ENCODE data around the gene MEGF11. TPM values are rescaled to one million over a fixed set of nuclear protein-coding genes. Genes with fewer than 3 reads are reported as not detected.

The MEGF11 gene
- polyA plus RNA-seq, 1 experiment: 0.04 TPM

DNA sequence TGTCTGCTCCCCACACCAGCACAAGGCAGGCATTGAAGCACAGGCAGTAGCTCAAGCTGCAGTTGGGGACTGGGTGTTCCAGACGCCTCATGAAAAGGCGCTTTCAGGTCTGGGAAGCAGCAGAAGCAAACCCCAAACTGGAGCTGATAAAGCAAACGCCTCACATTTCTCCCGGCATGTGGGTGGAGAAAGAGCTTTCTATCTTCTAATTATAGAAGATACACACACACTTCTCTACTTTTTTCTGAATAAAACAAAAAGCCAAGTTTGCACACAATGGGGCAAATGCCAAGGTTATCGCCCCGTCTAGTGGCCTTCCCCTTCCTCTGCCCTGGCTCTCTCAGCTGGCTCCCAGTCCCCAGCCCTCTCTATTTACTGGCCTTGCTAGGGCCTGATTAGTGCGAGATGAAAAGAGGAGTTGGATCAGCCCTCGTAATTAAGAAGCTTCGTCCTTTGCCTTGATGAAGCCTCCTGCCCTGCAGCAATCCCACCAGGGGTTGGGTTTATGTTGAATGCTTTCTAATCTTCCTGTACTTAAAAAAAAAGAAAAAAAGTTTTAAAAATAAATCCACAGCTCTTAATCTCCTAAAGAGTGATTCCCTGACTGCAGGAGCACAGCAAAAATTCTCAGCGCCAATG, 120.2 kb downstream of the MEGF11 start:
- CTCF ChIA-PET: no interaction called here
- no peaks in the 10 kb centered on the region for H3K36me3 ChIP-seq (ENCODE audit: control insufficient read depth, insufficient read depth, low read length)
- TF ChIP-seq, protein P1, sequence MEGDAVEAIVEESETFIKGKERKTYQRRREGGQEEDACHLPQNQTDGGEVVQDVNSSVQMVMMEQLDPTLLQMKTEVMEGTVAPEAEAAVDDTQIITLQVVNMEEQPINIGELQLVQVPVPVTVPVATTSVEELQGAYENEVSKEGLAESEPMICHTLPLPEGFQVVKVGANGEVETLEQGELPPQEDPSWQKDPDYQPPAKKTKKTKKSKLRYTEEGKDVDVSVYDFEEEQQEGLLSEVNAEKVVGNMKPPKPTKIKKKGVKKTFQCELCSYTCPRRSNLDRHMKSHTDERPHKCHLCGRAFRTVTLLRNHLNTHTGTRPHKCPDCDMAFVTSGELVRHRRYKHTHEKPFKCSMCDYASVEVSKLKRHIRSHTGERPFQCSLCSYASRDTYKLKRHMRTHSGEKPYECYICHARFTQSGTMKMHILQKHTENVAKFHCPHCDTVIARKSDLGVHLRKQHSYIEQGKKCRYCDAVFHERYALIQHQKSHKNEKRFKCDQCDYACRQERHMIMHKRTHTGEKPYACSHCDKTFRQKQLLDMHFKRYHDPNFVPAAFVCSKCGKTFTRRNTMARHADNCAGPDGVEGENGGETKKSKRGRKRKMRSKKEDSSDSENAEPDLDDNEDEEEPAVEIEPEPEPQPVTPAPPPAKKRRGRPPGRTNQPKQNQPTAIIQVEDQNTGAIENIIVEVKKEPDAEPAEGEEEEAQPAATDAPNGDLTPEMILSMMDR (IDR thresholded peaks at IDR 0.05; ENCODE audit: insufficient read depth, low read depth, low read length): no peak
- no peak overlapping the region for H3K4me3 ChIP-seq (ENCODE audit: low read depth, low read length)
- POLR2A ChIA-PET: no interaction called here
- DNase-seq (ENCODE audit: low read depth): no peak
- peaks cover 11% of the 10 kb centered on the region for H3K27me3 ChIP-seq (ENCODE audit: control insufficient read depth, insufficient read depth, low read length)

DNA sequence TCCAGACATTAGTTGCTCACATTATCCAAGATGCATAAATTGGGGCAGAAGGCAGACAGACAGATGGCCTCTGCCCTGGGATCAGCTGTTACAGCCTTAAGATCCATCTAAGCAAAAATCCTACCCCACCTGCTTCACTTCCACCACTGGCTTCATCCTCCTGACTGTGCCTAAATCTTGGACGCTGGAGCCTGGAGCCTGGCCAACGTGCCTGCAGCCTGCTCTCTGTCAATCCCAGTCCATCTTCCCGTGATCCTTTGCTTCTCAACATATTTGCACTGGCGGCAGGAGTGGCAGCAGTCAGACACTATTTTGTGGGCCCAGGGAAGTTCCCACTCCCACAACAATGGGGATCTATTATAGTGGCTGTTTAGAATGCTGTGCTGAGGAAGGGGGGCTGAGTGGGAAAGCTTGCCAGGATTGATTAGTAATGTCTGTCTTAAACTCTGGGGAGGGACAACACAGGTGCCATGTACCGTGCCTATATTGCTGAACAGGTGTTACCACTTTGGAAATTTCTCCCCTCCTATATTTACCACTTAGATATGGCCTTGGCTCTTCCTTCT, 121.2 kb downstream of the MEGF11 start:
- ChIA-PET CTCF (interaction anchor here (0.5 kb wide), 1 partner anchor 249 kb away, joined by 3 read pairs; no protein-coding TSS in a partner anchor), POLR2A (no interaction called here)
- TF ChIP-seq, protein P1 (IDR thresholded peaks at IDR 0.05; ENCODE audit: insufficient read depth, low read depth, low read length): no peak
- no peak for DNase-seq (ENCODE audit: low read depth)
- Histone ChIP-seq H3K27me3 (ENCODE audit: control insufficient read depth, insufficient read depth, low read length) (peaks cover 16% of the 10 kb centered on the region), H3K36me3 (ENCODE audit: control insufficient read depth, insufficient read depth, low read length) (no peaks in the 10 kb centered on the region), H3K4me3 (ENCODE audit: low read depth, low read length) (no peak overlapping the region)

DNA sequence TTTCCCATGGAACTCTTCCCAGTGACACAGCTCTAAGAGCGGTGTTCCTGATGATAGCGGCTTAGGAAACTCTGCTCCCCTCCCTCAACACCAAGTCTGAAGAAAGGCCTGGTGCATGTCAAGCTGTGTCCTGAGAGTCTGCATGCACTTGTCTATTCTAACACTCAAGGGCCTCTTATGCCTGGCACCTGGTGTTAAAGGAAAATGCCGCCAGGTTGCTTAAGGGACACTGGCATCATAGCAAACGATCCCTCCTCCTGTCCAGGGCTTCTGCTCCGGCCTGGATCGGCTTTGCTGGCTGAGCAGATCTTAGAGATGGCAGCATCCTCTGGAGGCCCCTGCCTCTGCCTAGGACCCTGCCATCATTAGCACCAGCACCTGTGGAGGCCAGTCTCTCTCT, 121.7 kb downstream of the MEGF11 start:
- POLR2A ChIA-PET: no interaction called here
- peaks cover 18% of the 10 kb centered on the region for H3K27me3 ChIP-seq (ENCODE audit: control insufficient read depth, insufficient read depth, low read length)
- no peak overlapping the region for H3K4me3 ChIP-seq (ENCODE audit: low read depth, low read length)
- CTCF ChIA-PET: interaction anchor here (0.5 kb wide), 1 partner anchor 250 kb away, joined by 3 read pairs; no protein-coding TSS in a partner anchor
- TF ChIP-seq, protein P1 (IDR thresholded peaks at IDR 0.05; ENCODE audit: insufficient read depth, low read depth, low read length): no peak
- DNase-seq (ENCODE audit: low read depth): no peak
- no peaks in the 10 kb centered on the region for H3K36me3 ChIP-seq (ENCODE audit: control insufficient read depth, insufficient read depth, low read length)

DNA sequence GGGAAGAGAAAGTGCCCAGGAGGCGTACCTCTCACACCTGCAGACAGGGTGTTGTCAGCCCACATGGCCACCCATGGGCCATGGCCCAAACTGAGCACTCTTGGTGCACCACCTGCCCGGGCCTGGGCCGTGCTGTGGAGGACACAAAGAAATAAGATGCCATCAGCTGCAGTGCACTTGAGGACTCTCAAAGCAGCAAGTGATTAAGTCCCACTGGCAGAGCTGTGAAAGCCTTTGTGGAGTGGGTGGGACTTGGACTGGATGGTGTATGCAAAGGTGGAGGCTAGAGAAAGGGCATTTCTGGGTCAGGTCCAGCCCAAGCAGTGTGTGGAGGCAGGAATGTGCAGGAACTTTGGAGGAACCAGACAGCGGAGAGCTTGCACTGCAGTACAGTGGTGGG, 122.3 kb downstream of the MEGF11 start:
- Histone ChIP-seq H3K36me3 (ENCODE audit: control insufficient read depth, insufficient read depth, low read length) (no peaks in the 10 kb centered on the region), H3K4me3 (ENCODE audit: low read depth, low read length) (no peak overlapping the region), H3K27me3 (ENCODE audit: control insufficient read depth, insufficient read depth, low read length) (peaks cover 22% of the 10 kb centered on the region)
- no peak for DNase-seq (ENCODE audit: low read depth)
- TF ChIP-seq, protein P1 (IDR thresholded peaks at IDR 0.05; ENCODE audit: insufficient read depth, low read depth, low read length): no peak
- POLR2A ChIA-PET: no interaction called here
- CTCF ChIA-PET: no interaction called here

DNA sequence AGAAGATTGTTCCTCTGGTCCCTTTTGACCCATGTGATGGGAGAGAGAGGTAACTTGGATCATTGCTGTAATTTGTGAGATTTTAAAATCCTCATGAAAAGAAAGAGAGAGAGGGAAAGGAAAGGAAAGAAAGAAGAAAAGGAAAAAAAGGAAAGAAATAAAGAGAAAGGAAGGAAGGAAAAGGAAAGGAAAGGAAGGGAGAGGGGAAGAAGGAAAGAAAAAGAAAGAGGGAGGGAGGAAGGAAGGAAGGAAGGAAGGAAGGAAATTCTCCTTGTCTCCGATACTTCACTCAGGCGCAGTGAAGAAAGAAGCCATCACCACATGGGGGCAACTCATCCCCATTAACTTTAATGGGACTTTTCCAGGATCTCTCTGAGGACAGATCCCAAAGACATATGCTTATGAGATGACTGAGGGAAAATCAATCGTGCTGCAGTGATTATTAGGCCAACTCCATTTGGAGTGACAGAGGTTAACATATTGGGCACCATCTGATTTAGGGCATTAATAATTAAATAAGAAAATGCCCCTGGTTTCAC, 123.0 kb downstream of the MEGF11 start:
- no peaks in the 10 kb centered on the region for H3K36me3 ChIP-seq (ENCODE audit: control insufficient read depth, insufficient read depth, low read length)
- ChIA-PET POLR2A (no interaction called here), CTCF (interaction anchor here (1.1 kb wide), 1 partner anchor 13 kb away, joined by 3 read pairs; no protein-coding TSS in a partner anchor)
- DNase-seq (ENCODE audit: low read depth): no peak
- H3K27me3 ChIP-seq (ENCODE audit: control insufficient read depth, insufficient read depth, low read length): peaks cover 23% of the 10 kb centered on the region
- TF ChIP-seq, protein P1 (IDR thresholded peaks at IDR 0.05; ENCODE audit: insufficient read depth, low read depth, low read length): no peak
- H3K4me3 ChIP-seq (ENCODE audit: low read depth, low read length): no peak overlapping the region
